Astrocyte (in vitro differentiated cells and primary cell): ENCODE data around the gene ATP4B.

Source experiments
- EZH2 ChIP-seq: IDR thresholded peaks from 2 replicates; pipeline ENCODE4 v1.6.1; 2012; ENCODE audit warnings: mild to moderate bottlenecking, low read length, inconsistent platforms; ENCODE audit not compliant: insufficient read depth
- TF ChIP-seq, protein P1 (sequence below): IDR thresholded peaks from 2 replicates; pipeline ENCODE4 v1.5.1; 2011; ENCODE audit warnings: low read depth, mild to moderate bottlenecking, inconsistent platforms, low read length, moderate library complexity; ENCODE audit not compliant: insufficient read depth

DNA sequence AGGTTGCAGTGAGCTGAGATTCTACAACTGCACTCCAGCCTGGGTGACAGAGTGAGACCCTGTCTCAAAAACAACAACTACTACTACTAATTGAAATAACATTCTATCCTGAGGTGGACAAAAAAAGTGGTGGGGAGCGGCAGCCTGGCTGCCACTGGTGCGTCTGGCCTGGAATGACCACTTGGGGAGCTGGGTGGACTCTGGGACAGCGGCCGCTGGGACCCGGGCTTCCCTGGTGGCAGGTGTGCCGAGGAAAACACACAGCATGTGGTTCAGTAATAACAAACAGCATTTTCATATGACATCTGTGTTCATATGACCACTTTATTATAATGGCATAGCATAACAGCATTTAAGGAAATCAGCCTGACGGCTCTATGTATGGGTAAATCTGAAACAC, 39.5 kb downstream of the ATP4B start:
- TF ChIP-seq, protein P1, sequence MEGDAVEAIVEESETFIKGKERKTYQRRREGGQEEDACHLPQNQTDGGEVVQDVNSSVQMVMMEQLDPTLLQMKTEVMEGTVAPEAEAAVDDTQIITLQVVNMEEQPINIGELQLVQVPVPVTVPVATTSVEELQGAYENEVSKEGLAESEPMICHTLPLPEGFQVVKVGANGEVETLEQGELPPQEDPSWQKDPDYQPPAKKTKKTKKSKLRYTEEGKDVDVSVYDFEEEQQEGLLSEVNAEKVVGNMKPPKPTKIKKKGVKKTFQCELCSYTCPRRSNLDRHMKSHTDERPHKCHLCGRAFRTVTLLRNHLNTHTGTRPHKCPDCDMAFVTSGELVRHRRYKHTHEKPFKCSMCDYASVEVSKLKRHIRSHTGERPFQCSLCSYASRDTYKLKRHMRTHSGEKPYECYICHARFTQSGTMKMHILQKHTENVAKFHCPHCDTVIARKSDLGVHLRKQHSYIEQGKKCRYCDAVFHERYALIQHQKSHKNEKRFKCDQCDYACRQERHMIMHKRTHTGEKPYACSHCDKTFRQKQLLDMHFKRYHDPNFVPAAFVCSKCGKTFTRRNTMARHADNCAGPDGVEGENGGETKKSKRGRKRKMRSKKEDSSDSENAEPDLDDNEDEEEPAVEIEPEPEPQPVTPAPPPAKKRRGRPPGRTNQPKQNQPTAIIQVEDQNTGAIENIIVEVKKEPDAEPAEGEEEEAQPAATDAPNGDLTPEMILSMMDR, result no peak
- no peak for TF ChIP-seq EZH2
